ENCODE results near the gene PIK3R4. TPM values are rescaled to one million over a fixed set of nuclear protein-coding genes. Genes with fewer than 3 reads are reported as not detected.

The PIK3R4 gene
- polyA plus RNA-seq, 1 of the 3 experiments (the other 2 are of a cell fraction) = 27.2 TPM

DNA sequence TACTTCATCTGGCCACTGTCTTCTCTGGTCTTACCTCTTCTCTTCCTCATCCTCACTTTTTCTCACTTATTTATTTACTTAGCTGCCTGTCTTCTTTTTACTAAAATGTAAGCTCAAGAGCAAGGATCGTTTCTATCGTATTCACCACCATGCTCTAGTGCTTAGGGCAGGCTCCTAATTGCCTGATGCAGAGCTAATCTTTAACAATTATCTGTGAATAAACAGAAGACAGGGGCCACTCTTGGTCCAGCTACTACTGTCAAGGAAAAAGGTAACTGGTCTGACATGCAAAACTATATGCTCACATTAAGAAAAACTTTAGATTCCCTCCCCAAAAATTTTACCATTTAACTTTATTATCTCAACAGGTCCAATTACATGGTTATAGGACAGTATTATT is 17.5 kb downstream of the PIK3R4 start:
- H3K9ac ChIP-seq = no peak overlapping the region
- WGBS (ENCODE audit: low lambda C conversion rate) = 45% methylated on average over 2 of the region's 2 CpGs
- H4K20me1 ChIP-seq (ENCODE audit: insufficient read depth) = no peaks in the 10 kb centered on the region
- no peak overlapping the region for H3K4me3 ChIP-seq (ENCODE audit: low read depth in 2 of 2, low read length in 1 of 2)
- no peaks in the 10 kb centered on the region; the same call in 1 of the 2 replicates for H3K79me2 ChIP-seq (ENCODE audit: insufficient read depth)
- CTCF ChIA-PET = interaction anchor here (1.0 kb wide), 1 partner anchor 12 kb away, joined by 3 read pairs; no protein-coding TSS in a partner anchor
- H3K4me2 ChIP-seq = no peak overlapping the region
- no peaks in the 10 kb centered on the region for H3K9me3 ChIP-seq
- no peaks in the 10 kb centered on the region for H3K27me3 ChIP-seq (ENCODE audit: insufficient read depth)
- H3K9me2 ChIP-seq = no peaks in the 10 kb centered on the region
- H2AFZ ChIP-seq (ENCODE audit: low read depth) = no peak overlapping the region
- POLR2A ChIA-PET = no interaction called here
- peaks cover 3 to 6% of the 10 kb centered on the region in 2 experiments; a peak in 2 of 4 replicates for H3K4me1 ChIP-seq (ENCODE audit: control insufficient read depth in 1 of 2, insufficient read depth in 2 of 2, low read depth in 1 of 2, low read length in 1 of 2)
- TF ChIP-seq TCF12 (IDR thresholded peaks at IDR 0.05) (no peak), FOXM1 (IDR thresholded peaks at IDR 0.05; ENCODE audit: low read depth) (no peak), RCOR1 (IDR thresholded peaks at IDR 0.05; ENCODE audit: low read length) (no peak), JUND (IDR thresholded peaks at IDR 0.05) (no peak), TAF1 (IDR thresholded peaks at IDR 0.05; ENCODE audit: borderline replicate concordance, low read depth, low read length) (no peak), REST (IDR thresholded peaks at IDR 0.05; ENCODE audit: low read depth, low read length) (no peak), CHD2 (IDR thresholded peaks at IDR 0.05; ENCODE audit: low read length, partially characterized antibody) (no peak), GATA2 (CRISPR knock-in tag; IDR thresholded peaks at IDR 0.05) (no peak), ELF1 (IDR thresholded peaks at IDR 0.05) (no peak), TEAD4 (IDR thresholded peaks at IDR 0.05; ENCODE audit: borderline replicate concordance, insufficient read depth) (no peak), ZBTB33 (IDR thresholded peaks at IDR 0.05; ENCODE audit: borderline replicate concordance, low read depth) (no peak), RFX5 (IDR thresholded peaks at IDR 0.05; ENCODE audit: low read length) (no peak), EZH2phosphoT487 (IDR thresholded peaks at IDR 0.05; ENCODE audit: borderline replicate concordance, low read depth) (no peak), MEF2A (IDR thresholded peaks at IDR 0.05; ENCODE audit: borderline replicate concordance, low read depth) (no peak), NFIC (IDR thresholded peaks at IDR 0.05; ENCODE audit: borderline replicate concordance) (no peak), FOSL2 (IDR thresholded peaks at IDR 0.05; ENCODE audit: borderline replicate concordance, low read depth) (no peak), MXI1 (IDR thresholded peaks at IDR 0.05; ENCODE audit: low read depth, low read length) (no peak)
- TF ChIP-seq, protein P1, sequence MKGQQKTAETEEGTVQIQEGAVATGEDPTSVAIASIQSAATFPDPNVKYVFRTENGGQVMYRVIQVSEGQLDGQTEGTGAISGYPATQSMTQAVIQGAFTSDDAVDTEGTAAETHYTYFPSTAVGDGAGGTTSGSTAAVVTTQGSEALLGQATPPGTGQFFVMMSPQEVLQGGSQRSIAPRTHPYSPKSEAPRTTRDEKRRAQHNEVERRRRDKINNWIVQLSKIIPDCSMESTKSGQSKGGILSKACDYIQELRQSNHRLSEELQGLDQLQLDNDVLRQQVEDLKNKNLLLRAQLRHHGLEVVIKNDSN (IDR thresholded peaks at IDR 0.05; ENCODE audit: borderline replicate concordance, low read depth) = no peak
- peak; percentile 40 for DNase-seq
- peak overlapping the region in 1 of 2 experiments; percentile 47; a peak in 1 of 4 replicates for H3K27ac ChIP-seq (ENCODE audit: low read depth in 2 of 2, low read length in 1 of 2)
- H3K36me3 ChIP-seq (replicated peaks in 1 of 2; ENCODE audit: control insufficient read depth in 1 of 2, insufficient read depth in 2 of 2, low read length in 1 of 2) = peaks cover 34 to 55% of the 10 kb centered on the region in 2 experiments
- H3F3A ChIP-seq (replicated peaks; ENCODE audit: insufficient read depth) = peaks cover 8% of the 10 kb centered on the region
